ENCODE measurements around the gene ZIC5. TPM values are rescaled to one million over a fixed set of nuclear protein-coding genes. Genes with fewer than 3 reads are reported as not detected.

Gene ZIC5
- total and polyA plus RNA-seq, 9 of the 15 experiments (the other 6 are each of a cell fraction or from before 2014, with no cell fraction given), result 0.57 to 2.0 (median 1.1) TPM

GRCh38 chr13:99980824-99981734, 9.5 kb upstream of the ZIC5 start (continued):
- TF ChIP-seq NUFIP1 (IDR thresholded peaks at IDR 0.05; ENCODE audit: partially characterized antibody) (no peak), PTTG1 (tag; IDR thresholded peaks at IDR 0.05; ENCODE audit: low read depth) (no peak), PHF21A (IDR thresholded peaks at IDR 0.05; ENCODE audit: borderline replicate concordance, low read depth) (no peak), ZNF12 (CRISPR knock-in tag; IDR thresholded peaks at IDR 0.05) (no peak), ZC3H4 (CRISPR knock-in tag; IDR thresholded peaks at IDR 0.05; ENCODE audit: borderline replicate concordance) (no peak), SMARCE1 (IDR thresholded peaks at IDR 0.05) (no peak), ZBTB49 (CRISPR knock-in tag; IDR thresholded peaks at IDR 0.05; ENCODE audit: borderline replicate concordance) (no peak), YY1 (IDR thresholded peaks at IDR 0.05; ENCODE audit: borderline replicate concordance in 1 of 3, control insufficient read depth in 1 of 3, extremely low read depth in 1 of 3, insufficient read depth in 3 of 3, insufficient read length in 1 of 3, insufficient replicate concordance in 2 of 3, low read depth in 1 of 3, low read length in 2 of 3) (peak in 1 of 3 experiments; percentile 23), ZNF561 (CRISPR knock-in tag; conservative IDR thresholded peaks at IDR 0.05) (no peak), HMGN3 (IDR thresholded peaks at IDR 0.05; ENCODE audit: borderline replicate concordance, extremely low read depth, insufficient read length, low read depth, low read length) (peak; percentile 55), ZNF57 (CRISPR knock-in tag; IDR thresholded peaks at IDR 0.05) (no peak), SMARCA5 (IDR thresholded peaks at IDR 0.05) (no peak), BCL6 (CRISPR knock-in tag; IDR thresholded peaks at IDR 0.05) (no peak), PPARD (CRISPR knock-in tag; IDR thresholded peaks at IDR 0.05) (no peak)
- TF ChIP-seq, protein P1, sequence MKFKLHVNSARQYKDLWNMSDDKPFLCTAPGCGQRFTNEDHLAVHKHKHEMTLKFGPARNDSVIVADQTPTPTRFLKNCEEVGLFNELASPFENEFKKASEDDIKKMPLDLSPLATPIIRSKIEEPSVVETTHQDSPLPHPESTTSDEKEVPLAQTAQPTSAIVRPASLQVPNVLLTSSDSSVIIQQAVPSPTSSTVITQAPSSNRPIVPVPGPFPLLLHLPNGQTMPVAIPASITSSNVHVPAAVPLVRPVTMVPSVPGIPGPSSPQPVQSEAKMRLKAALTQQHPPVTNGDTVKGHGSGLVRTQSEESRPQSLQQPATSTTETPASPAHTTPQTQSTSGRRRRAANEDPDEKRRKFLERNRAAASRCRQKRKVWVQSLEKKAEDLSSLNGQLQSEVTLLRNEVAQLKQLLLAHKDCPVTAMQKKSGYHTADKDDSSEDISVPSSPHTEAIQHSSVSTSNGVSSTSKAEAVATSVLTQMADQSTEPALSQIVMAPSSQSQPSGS (CRISPR knock-in tag; IDR thresholded peaks at IDR 0.05), result no peak
- TF ChIP-seq, protein P2, sequence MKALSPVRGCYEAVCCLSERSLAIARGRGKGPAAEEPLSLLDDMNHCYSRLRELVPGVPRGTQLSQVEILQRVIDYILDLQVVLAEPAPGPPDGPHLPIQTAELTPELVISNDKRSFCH (CRISPR knock-in tag; IDR thresholded peaks at IDR 0.05), result no peak
- TF ChIP-seq, protein P2 (tag; IDR thresholded peaks at IDR 0.05), result peak; percentile 16; the same call in 1 of the 2 replicates
- TF ChIP-seq, protein P3, sequence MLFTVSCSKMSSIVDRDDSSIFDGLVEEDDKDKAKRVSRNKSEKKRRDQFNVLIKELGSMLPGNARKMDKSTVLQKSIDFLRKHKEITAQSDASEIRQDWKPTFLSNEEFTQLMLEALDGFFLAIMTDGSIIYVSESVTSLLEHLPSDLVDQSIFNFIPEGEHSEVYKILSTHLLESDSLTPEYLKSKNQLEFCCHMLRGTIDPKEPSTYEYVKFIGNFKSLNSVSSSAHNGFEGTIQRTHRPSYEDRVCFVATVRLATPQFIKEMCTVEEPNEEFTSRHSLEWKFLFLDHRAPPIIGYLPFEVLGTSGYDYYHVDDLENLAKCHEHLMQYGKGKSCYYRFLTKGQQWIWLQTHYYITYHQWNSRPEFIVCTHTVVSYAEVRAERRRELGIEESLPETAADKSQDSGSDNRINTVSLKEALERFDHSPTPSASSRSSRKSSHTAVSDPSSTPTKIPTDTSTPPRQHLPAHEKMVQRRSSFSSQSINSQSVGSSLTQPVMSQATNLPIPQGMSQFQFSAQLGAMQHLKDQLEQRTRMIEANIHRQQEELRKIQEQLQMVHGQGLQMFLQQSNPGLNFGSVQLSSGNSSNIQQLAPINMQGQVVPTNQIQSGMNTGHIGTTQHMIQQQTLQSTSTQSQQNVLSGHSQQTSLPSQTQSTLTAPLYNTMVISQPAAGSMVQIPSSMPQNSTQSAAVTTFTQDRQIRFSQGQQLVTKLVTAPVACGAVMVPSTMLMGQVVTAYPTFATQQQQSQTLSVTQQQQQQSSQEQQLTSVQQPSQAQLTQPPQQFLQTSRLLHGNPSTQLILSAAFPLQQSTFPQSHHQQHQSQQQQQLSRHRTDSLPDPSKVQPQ (CRISPR knock-in tag; IDR thresholded peaks at IDR 0.05; ENCODE audit: borderline replicate concordance), result no peak
- TF ChIP-seq, protein P4, sequence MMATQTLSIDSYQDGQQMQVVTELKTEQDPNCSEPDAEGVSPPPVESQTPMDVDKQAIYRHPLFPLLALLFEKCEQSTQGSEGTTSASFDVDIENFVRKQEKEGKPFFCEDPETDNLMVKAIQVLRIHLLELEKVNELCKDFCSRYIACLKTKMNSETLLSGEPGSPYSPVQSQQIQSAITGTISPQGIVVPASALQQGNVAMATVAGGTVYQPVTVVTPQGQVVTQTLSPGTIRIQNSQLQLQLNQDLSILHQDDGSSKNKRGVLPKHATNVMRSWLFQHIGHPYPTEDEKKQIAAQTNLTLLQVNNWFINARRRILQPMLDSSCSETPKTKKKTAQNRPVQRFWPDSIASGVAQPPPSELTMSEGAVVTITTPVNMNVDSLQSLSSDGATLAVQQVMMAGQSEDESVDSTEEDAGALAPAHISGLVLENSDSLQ (IDR thresholded peaks at IDR 0.05), result no peak

Data from K562 (cell line).